Right lobe of liver (tissue), 6 donors: ENCODE results near the gene MOCOS. TPM values are rescaled to one million over a fixed set of nuclear protein-coding genes. Genes with fewer than 3 reads are reported as not detected.

Experiments
- ATAC-seq, 4 donors: fragments of 200-7000 bp; cut with Tn5 transposase; one replicate each; pipeline ENCODE4 v1.9.1; 2020; ENCODE audit warnings: mild to moderate bottlenecking in 4 of 4, moderate library complexity in 4 of 4
- DNase-seq, 3 donors: peaks; one replicate each; pipeline ENCODE4 v3.0.0-alpha.2; 2020
- H3K27ac ChIP-seq, 3 donors: fragments of 200-600 bp; one replicate each; pipeline ENCODE4 v1.8.0; 2022
- H3K27me3 ChIP-seq, 2 donors: fragments of 200-600 bp; one replicate each; pipeline ENCODE4 v1.8.0; 2022
- H3K36me3 ChIP-seq, 4 donors: fragments of 200-600 bp; sonication (generic) in 1 of 4; one replicate each; pipeline versions ENCODE4 v1.5.1 to v1.8.0; 2017 to 2022; ENCODE audit warnings: control low read depth in 1 of 4
- H3K4me1 ChIP-seq, 4 donors: fragments of 200-600 bp; sonication (generic) in 1 of 4; one replicate each; pipeline versions ENCODE4 v1.5.1 to v1.8.0; 2017 to 2022; ENCODE audit warnings: control low read depth in 1 of 4
- H3K4me3 ChIP-seq, 3 donors: fragments of 200-600 bp; one replicate each; pipeline ENCODE4 v1.8.0; 2022
- H3K9me3 ChIP-seq, 4 donors: fragments of 200-600 bp; sonication (generic) in 1 of 4; one replicate each; pipeline versions ENCODE4 v1.5.1 to v1.8.0; 2017 to 2022; ENCODE audit warnings: control low read depth in 1 of 4
- CTCF ChIP-seq, 4 donors: fragments of 200-600 bp in 3 of 4; fragments of 450-650 bp in 1 of 4; IDR thresholded peaks; one replicate each; pipeline versions ENCODE4 v1.5.1 to v1.8.0; 2016 to 2022; ENCODE audit warnings: antibody characterized with exemption in 4 of 4, mild to moderate bottlenecking in 2 of 4
- POLR2A ChIP-seq: fragments of 450-650 bp; IDR thresholded peaks from one replicate; pipeline ENCODE4 v1.6.1; 2017; ENCODE audit warnings: antibody characterized with exemption, mild to moderate bottlenecking
- WGBS: methylation state at CpG from one replicate; pipeline ENCODE4 v1.1.6; 2018; ENCODE audit warnings: low coverage, low lambda C conversion rate; ENCODE audit not compliant: insufficient coverage; ENCODE audit errors: missing lambda C conversion rate; 5-methylcytosine and 5-hydroxymethylcytosine counted together
- intact Hi-C, 2 donors: fragments of 100-400 bp; cut with DNase I; formaldehyde crosslinking; loops; one replicate each; pipeline versions ENCODE4 v1.11.2 to v1.14.1; 2022
- total RNA-seq, 6 experiments: library from RNA; depleted of rRNA in 2 of 6; stranded (reverse); fragments of >200 nt in 2 of 6; fragmentation: NEBNext Ultra II Directional in 3 of 6; extraction: Animal tissue kit (Norgen Biotek cat#: 25700) in 3 of 6; gene quantifications; one replicate each; pipeline versions ENCODE4 v1.1.0 to v1.2.4, GENCODE V29; 2016 to 2023
- donor health status: DM: no; HTN: yes; CAD: no.
- donor health status: DM: no; HTN: no; CAD: no.
- donor health status: DM: no; HTN: no; CAD: no.
- donor health status: DM: no; HTN: yes; CAD: no.
- donor health status: DM: no; HTN: yes; CAD: no.

The MOCOS gene
- total RNA-seq, 6 experiments from 2014 or later: 12.2 to 35.2 (median 25.2) TPM

DNA sequence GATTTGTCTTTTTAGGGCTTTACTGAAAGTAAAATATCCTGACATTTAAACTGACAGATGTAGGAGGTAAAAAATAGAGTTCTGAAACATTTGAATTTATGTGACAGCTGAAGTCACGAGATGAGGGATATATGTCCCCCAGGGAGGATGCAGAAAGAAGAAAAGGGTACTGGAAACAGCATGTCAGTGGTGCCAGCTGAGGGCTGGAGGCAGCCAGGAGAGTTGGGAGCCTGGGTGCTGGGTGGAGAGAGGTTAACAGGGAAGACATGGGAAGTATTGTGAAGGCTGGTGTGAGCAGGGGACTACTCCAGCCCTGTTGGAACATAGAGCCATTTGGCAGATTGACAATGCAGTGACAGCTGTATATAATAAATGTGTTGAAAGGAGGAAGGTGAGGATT lies 11.8 kb upstream of the MOCOS start:
- intact Hi-C loops: no loop called here
- H3K36me3 ChIP-seq: peaks cover 0 to 42% (median 9%) of the 10 kb centered on the region in 4 donors
- peak overlapping the region; percentile 49 to 96 (median 92) for H3K27ac ChIP-seq
- peaks cover 0 to 28% (median 8%) of the 10 kb centered on the region in 4 donors for H3K4me1 ChIP-seq
- ATAC-seq: peak; percentile 34 to 54 (median 48)
- TF ChIP-seq POLR2A (no peak), CTCF (IDR thresholded peaks at IDR 0.05) (no peak)
- no peak overlapping the region for H3K4me3 ChIP-seq
- WGBS: 24% methylated on average over 1 of the region's 1 CpG
- H3K9me3 ChIP-seq: no peaks in the 10 kb centered on the region
- H3K27me3 ChIP-seq: no peaks in the 10 kb centered on the region
- no peak for DNase-seq

DNA sequence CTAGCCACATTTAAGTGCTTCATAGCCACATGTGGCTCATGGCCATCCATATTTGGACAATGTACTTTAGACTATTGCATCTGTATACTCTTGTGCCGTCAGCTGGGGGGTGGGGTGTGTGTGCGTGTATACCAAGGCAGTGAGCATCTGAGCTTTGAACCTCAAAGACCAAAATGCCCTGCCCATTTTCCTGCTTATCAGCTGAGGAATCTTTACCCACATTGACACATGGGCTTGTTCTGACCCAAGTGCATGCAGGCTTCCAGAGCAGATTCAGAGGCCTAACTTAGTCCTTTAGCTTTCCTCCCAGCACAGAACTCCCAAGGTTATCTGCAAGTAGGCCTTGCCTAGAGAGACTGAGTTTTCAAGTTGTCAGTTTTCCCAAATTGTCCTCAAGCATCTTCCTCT lies 11.1 kb upstream of the MOCOS start:
- intact Hi-C loops: no loop called here
- Histone ChIP-seq H3K9me3 (no peaks in the 10 kb centered on the region), H3K36me3 (peaks cover 0 to 35% (median 5%) of the 10 kb centered on the region in 4 donors), H3K27me3 (no peaks in the 10 kb centered on the region), H3K4me1 (peaks cover 0 to 28% (median 8%) of the 10 kb centered on the region in 4 donors), H3K4me3 (no peak overlapping the region), H3K27ac (peak overlapping the region; percentile 33 to 96 (median 92))
- DNase-seq (peak; percentile 87 to 95 (median 91)), ATAC-seq (peak; percentile 91 to 97 (median 95))
- TF ChIP-seq CTCF (IDR thresholded peaks at IDR 0.05): no peak
- peak; percentile 36 for TF ChIP-seq POLR2A
- WGBS: no CpG with 5 or more reads among the region's 2 CpGs

- Histone ChIP-seq H3K27ac (peak overlapping the region; percentile 33 to 96 (median 72)), H3K9me3 (no peaks in the 10 kb centered on the region), H3K4me3 (no peak overlapping the region), H3K27me3 (no peaks in the 10 kb centered on the region), H3K4me1 (peaks cover 0 to 28% (median 8%) of the 10 kb centered on the region in 4 donors), H3K36me3 (peaks cover 0 to 29% (median 3%) of the 10 kb centered on the region in 4 donors)
- no peak for DNase-seq
- WGBS: 84% methylated on average over 9 of the region's 9 CpGs
- TF ChIP-seq POLR2A (no peak), CTCF (IDR thresholded peaks at IDR 0.05) (no peak)
- intact Hi-C loops: no loop called here
- ATAC-seq: no peak
Observed at GRCh38 chr18:36176711-36177110, 10.6 kb upstream of the MOCOS start.

DNA sequence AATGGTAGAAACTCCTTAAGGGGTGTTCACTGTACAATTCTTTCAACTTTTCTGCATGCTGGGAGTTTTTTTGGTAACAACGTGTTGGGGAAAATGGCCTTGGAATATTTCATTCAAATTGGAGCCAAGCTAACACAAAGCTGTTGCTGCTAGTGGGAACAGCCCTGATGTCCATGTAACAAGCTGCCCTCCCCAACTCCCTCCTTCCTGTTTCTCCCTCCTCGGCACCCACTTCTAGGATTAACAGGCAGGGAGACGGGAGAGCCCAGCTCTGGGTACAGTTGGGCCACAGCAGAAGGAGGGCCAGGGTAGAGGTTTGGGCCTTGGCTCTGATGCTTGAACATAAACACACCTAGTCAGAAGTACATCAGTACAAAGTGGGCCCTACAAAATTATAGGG lies 9.4 kb upstream of the MOCOS start:
- DNase-seq: no peak
- Histone ChIP-seq H3K4me3 (no peak overlapping the region), H3K27me3 (no peaks in the 10 kb centered on the region), H3K27ac (peak overlapping the region in 1 of 3 donors; percentile 96), H3K36me3 (peaks cover 0 to 18% (median 1%) of the 10 kb centered on the region in 4 donors), H3K4me1 (peaks cover 0 to 33% (median 8%) of the 10 kb centered on the region in 4 donors), H3K9me3 (no peaks in the 10 kb centered on the region)
- intact Hi-C loops: no loop called here
- ATAC-seq: no peak
- WGBS: 64% methylated on average over 1 of the region's 3 CpGs
- TF ChIP-seq POLR2A (no peak), CTCF (IDR thresholded peaks at IDR 0.05) (no peak)
